ENCODE results near the gene PDE7B. TPM values are rescaled to one million over a fixed set of nuclear protein-coding genes. Genes with fewer than 3 reads are reported as not detected.

Gene PDE7B
- total RNA-seq, 1 donor, result 1.7 TPM

DNA sequence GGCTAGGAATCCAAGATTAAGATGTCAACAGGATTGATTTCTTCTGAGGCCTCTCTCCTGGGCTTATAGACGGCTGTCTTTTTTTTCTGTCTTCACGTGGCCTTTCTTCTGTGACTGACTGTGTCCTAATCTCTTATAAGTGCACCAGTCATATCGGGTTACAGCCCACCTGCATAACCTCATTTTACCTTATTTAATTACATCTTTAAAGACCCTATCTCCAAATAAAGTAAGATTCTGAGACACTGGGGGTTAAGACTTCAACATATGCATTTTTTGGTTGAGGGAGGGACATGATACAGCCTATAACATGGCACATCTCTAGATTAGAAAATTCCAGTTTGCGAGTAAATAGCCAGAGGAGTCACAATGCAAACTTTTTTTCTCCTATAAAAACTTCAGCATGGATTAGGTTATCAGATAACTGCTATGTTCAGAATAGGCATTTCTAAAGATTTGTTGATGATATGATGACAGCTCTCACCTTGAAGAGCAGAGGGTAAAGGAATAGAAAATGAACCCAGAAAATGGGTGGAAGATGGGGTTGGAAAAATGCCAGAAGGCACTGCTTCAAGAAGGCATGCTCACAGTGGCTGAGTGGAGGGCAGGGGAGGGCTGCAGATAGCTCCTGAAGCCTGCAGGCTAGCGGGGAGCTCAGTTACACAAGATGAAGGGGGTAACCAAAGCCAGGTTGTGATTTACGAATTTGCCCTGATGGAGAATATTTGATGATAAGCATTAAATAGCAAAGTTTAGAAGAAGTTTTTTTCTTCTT lies 8.7 kb upstream of the PDE7B start:
- no peak overlapping the region for H3K4me3 ChIP-seq (ENCODE audit: low read depth, low read length)
- TF ChIP-seq, protein P1, sequence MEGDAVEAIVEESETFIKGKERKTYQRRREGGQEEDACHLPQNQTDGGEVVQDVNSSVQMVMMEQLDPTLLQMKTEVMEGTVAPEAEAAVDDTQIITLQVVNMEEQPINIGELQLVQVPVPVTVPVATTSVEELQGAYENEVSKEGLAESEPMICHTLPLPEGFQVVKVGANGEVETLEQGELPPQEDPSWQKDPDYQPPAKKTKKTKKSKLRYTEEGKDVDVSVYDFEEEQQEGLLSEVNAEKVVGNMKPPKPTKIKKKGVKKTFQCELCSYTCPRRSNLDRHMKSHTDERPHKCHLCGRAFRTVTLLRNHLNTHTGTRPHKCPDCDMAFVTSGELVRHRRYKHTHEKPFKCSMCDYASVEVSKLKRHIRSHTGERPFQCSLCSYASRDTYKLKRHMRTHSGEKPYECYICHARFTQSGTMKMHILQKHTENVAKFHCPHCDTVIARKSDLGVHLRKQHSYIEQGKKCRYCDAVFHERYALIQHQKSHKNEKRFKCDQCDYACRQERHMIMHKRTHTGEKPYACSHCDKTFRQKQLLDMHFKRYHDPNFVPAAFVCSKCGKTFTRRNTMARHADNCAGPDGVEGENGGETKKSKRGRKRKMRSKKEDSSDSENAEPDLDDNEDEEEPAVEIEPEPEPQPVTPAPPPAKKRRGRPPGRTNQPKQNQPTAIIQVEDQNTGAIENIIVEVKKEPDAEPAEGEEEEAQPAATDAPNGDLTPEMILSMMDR (IDR thresholded peaks at IDR 0.05; ENCODE audit: insufficient read depth, low read depth, low read length), result no peak
- DNase-seq (ENCODE audit: low read depth), result no peak

DNA sequence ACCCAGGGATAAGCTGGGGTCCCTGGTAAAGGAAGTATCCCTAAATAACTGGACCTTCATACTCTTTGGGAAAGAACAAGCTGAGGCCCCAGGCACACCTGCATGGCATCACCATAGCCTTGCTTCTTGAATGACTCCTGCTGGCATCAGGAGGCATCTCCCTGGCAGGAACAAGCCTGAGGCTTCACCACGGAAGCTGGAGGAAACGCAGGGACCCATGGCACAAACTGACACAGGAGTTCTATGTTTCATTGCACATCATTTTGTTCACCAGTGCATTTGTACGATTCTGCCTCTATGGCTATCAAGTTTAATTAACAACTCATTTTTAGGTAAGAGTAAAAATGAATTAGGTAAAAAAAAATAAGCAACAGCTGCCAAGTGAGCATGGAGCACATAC lies 619 bp upstream of the PDE7B start:
- no peak overlapping the region for H3K4me3 ChIP-seq (ENCODE audit: low read depth, low read length)
- no peak for DNase-seq (ENCODE audit: low read depth)

DNA sequence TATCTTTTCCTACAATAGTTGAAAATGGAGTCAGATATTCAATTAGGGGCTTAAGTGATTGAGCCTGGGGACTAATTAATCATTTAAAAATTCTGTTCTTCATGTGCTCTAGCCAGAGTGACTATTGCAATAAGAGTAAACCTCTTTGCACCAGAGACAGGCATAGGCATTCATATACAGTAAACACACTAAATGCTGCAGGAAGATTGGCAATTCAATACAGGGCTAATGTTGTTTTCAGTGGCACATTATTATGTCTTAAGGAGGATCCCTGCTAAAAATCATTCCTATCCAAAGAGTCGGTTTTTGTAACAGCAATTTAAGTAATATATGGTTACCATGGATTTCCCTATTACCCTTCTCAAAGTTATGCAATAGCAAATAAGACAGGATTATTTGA lies 1.2 kb downstream of the PDE7B start:
- peak overlapping the region; percentile 58 for H3K4me3 ChIP-seq (ENCODE audit: low read depth, low read length)
- DNase-seq (ENCODE audit: low read depth), result peak; percentile 18
- TF ChIP-seq, protein P1 (IDR thresholded peaks at IDR 0.05; ENCODE audit: insufficient read depth, low read depth, low read length), result no peak

More for the DNA sequence above, 619 bp upstream of the PDE7B start:
- TF ChIP-seq, protein P1 (IDR thresholded peaks at IDR 0.05; ENCODE audit: insufficient read depth, low read depth, low read length), result no peak

DNA sequence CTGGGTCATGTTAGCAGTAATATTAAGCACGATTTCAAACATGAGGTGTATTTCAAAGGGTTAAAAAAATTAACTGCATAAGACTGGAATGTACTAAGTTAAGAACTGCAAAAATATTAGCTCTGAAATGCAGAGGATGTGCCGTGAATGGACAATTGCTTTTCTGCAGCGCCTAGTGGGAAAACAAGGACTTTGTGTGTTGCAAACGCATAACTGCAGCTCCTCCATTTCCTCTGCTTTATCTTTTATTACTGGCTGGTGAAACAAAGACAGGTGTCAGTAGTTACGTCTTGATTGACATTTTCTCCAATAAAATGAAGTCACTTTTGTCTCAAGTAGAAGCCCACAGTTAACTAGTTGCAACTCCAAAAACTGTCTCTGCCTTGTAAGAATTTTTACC lies 1.7 kb downstream of the PDE7B start:
- DNase-seq (ENCODE audit: low read depth), result peak; percentile 48
- TF ChIP-seq, protein P1 (IDR thresholded peaks at IDR 0.05; ENCODE audit: insufficient read depth, low read depth, low read length), result no peak
- H3K4me3 ChIP-seq (ENCODE audit: low read depth, low read length), result peak overlapping the region; percentile 58

DNA sequence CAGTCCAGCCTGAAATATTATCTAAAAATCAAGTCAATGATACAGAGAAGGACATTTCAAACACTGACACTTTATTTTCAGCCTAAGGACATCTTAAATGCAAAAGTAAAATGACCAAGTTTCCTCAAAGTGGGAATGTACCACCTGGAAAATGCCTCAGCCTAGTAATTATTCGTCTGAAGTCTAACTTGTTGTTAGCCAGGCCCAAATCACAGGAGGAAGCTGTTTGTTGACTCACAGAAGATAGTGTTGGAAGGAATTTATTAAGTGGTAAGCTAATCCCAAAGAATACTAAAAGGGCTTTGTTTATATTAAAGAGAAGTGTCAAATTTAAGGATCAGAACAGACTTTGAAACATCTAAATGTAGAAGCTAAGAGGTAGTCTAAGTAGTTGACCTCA lies 2.5 kb downstream of the PDE7B start:
- peak overlapping the region; percentile 58 for H3K4me3 ChIP-seq (ENCODE audit: low read depth, low read length)
- peak; percentile 52 for DNase-seq (ENCODE audit: low read depth)
- TF ChIP-seq, protein P1 (IDR thresholded peaks at IDR 0.05; ENCODE audit: insufficient read depth, low read depth, low read length), result no peak

DNA sequence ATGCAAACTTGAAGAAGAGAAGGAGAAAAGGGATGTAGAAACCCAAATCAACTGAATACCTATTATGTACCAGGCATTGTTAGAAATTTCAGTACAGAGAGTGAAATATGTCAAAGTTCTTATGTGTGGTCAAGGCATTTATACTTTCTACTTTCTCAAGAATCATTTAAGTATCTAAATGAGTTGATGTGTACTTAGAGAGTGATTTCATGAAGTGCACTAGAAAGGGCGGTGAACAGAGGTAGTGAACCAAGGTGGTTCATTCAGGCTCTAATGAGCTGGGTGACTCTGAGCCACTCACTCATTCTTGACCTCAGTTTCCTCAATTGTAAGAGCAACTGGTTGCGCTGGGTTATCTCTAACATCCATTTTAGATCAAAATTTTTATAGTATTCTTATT lies 3.3 kb downstream of the PDE7B start:
- TF ChIP-seq, protein P1 (IDR thresholded peaks at IDR 0.05; ENCODE audit: insufficient read depth, low read depth, low read length), result no peak
- no peak overlapping the region for H3K4me3 ChIP-seq (ENCODE audit: low read depth, low read length)
- DNase-seq (ENCODE audit: low read depth), result no peak

DNA sequence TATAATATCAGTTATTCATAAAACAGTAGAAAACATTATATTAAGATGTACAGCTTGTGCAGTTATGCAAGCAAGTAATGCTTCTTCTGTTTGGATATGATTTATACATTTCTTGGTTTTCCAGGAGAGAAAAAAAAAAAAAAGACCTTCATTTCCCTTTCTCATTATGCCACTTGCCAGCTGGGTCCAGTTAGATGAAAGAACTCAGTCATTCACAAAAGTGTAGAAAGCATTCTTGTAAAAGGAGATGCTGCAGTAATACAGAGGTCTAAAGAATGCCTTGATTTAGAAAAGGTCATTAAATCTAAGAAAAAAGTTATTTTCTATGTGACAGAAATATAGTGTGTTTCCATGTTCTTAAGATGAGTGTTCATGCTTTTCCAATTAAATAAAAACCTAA lies 7.4 kb downstream of the PDE7B start:
- H3K4me3 ChIP-seq (ENCODE audit: low read depth, low read length), result no peak overlapping the region
- TF ChIP-seq, protein P1 (IDR thresholded peaks at IDR 0.05; ENCODE audit: insufficient read depth, low read depth, low read length), result no peak
- DNase-seq (ENCODE audit: low read depth), result no peak

Data from fibroblast of villous mesenchyme (primary cell).